Measurements from ENCODE around the gene MYO1B. TPM values are rescaled to one million over a fixed set of nuclear protein-coding genes. Genes with fewer than 3 reads are reported as not detected.

The MYO1B gene
- total RNA-seq, 2 experiments from 2014 or later, result 1.6 to 4.3 TPM

DNA sequence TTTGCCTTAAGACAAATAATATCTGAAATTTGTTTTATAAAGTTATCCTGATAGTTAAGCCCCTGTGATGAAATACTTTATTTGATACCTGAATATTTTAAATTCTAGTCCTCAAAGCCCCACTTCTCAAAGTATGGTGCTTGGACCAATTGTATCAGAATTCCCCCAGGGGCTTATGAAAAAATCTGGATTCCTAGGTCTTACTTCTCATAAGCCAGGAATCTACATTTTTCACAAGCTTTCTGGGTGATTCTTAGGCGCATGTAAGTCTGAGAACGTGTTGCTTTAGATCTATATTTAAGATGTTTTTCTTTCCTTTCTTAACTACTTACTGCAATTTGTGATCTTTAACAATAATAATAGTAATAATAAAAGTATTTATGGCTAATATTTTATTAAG is 53.1 kb downstream of the MYO1B start:
- CTCF ChIA-PET, result no interaction called here

GRCh38 chr2:191299010-191299409 is 53.8 kb downstream of the MYO1B start:
- no peak for DNase-seq
- Mint-ChIP-seq H3K4me3 (no peak overlapping the region), H3K4me1 (peaks cover 2% of the 10 kb centered on the region), H3K36me3 (no peaks in the 10 kb centered on the region), H3K27ac (no peak overlapping the region), H3K9me3 (ENCODE audit: low read depth) (no peaks in the 10 kb centered on the region), H3K27me3 (peaks cover 11% of the 10 kb centered on the region)
- CTCF ChIA-PET, result no interaction called here
- no peak for ATAC-seq

More for the DNA sequence above, 53.1 kb downstream of the MYO1B start:
- DNase-seq (no peak), ATAC-seq (no peak)
- H3K27me3 Mint-ChIP-seq, result peaks cover 11% of the 10 kb centered on the region
- no peaks in the 10 kb centered on the region for H3K9me3 Mint-ChIP-seq (ENCODE audit: low read depth)
- H3K27ac Mint-ChIP-seq, result no peak overlapping the region
- peaks cover 5% of the 10 kb centered on the region for H3K4me1 Mint-ChIP-seq
- H3K4me3 Mint-ChIP-seq, result no peak overlapping the region
- H3K36me3 Mint-ChIP-seq, result no peaks in the 10 kb centered on the region

GRCh38 chr2:191299866-191300265 is 54.7 kb downstream of the MYO1B start:
- Mint-ChIP-seq H3K27me3 (peaks cover 11% of the 10 kb centered on the region), H3K4me3 (no peak overlapping the region), H3K36me3 (no peaks in the 10 kb centered on the region), H3K4me1 (no peaks in the 10 kb centered on the region), H3K27ac (no peak overlapping the region), H3K9me3 (ENCODE audit: low read depth) (no peaks in the 10 kb centered on the region)
- DNase-seq, result no peak
- CTCF ChIA-PET, result no interaction called here
- no peak for ATAC-seq

GRCh38 chr2:191301971-191302370 is 56.8 kb downstream of the MYO1B start:
- no peaks in the 10 kb centered on the region for H3K9me3 Mint-ChIP-seq (ENCODE audit: low read depth)
- ATAC-seq (no peak), DNase-seq (no peak)
- H3K4me3 Mint-ChIP-seq, result no peak overlapping the region
- CTCF ChIA-PET, result no interaction called here
- H3K4me1 Mint-ChIP-seq, result no peaks in the 10 kb centered on the region
- H3K27ac Mint-ChIP-seq, result no peak overlapping the region
- H3K27me3 Mint-ChIP-seq, result peaks cover 11% of the 10 kb centered on the region
- H3K36me3 Mint-ChIP-seq, result no peaks in the 10 kb centered on the region

DNA sequence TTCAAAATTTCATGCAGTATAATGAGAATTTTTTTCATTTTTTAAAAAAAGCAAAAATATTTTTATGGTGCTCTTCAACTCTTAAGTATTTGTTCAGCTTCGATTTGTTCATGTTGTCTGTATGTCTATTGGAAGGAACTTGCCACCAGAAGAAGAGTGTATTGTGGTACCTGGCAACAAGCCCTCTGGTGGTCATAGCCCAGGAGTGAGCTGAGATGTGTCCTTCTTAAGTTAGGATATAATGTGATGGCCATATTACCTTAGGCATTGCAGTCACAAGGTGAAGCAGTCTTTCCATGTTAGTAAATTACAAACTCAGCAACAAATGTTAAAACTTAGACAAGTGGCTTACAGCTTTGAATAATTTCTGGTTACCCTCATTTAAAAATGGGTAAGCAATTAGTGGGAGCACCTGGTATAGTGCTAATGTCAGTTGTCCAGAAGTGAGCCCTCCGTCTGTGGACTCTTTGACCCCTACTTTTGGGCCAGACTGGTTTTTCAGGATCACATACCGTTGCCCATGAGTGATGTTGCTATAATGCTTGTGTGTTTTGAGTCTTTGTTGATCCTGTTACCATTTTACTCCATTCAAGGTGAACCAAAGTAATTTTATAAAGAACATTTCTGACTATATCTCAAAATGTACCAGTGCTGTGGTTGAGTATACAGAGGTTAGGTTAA is 57.4 kb downstream of the MYO1B start:
- Mint-ChIP-seq H3K36me3 (no peaks in the 10 kb centered on the region), H3K4me1 (no peaks in the 10 kb centered on the region), H3K4me3 (no peak overlapping the region), H3K9me3 (ENCODE audit: low read depth) (no peaks in the 10 kb centered on the region), H3K27me3 (peaks cover 8% of the 10 kb centered on the region), H3K27ac (no peak overlapping the region)
- ATAC-seq (no peak), DNase-seq (no peak)
- CTCF ChIA-PET, result interaction anchor here (1.1 to 1.2 kb wide), 2 partner anchors 14 to 27 kb away, joined by 3 to 4 read pairs; no protein-coding TSS in a partner anchor

DNA sequence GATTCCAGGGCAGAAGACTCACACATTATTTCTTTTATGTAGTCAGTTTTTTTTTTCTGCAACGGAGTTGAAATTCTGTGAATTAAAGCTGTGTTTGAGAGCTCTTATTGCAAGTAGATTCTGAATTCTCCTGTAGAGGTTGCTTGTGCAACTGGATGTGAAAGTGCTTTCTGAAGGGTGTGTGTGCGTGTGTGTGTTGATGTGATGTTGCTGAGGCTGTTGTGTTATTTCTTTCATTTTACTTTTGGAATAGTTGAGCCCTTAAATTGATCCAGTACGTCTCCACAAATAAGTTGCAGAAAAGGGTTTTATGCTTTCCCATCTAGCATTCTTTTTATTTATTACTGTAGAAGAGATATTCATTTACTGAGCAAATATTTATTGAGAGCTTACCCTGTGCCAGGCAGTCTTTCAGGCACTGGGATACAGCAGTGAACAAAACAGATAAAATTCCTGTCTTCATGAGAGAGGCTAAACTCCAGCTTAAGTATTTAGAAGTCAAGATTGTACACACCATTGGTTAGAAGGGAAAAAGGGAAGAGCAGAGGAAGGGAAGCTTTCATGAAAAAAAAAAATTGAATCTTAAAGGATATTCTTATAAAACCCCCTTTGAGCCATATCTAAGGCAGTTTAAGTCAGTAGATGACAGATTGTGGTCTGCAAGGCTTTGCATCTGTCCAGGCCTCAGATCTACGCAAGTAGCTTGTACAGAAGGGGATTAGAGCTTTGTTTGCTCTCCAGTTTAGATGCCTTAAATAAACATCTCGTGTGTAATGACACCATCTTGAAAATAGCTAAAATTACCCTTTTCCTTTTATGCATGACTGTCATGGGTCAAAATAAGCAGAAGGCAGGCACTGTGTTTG is 58.2 kb downstream of the MYO1B start:
- Mint-ChIP-seq H3K36me3 (no peaks in the 10 kb centered on the region), H3K9me3 (ENCODE audit: low read depth) (no peaks in the 10 kb centered on the region)
- no peak for DNase-seq

DNA sequence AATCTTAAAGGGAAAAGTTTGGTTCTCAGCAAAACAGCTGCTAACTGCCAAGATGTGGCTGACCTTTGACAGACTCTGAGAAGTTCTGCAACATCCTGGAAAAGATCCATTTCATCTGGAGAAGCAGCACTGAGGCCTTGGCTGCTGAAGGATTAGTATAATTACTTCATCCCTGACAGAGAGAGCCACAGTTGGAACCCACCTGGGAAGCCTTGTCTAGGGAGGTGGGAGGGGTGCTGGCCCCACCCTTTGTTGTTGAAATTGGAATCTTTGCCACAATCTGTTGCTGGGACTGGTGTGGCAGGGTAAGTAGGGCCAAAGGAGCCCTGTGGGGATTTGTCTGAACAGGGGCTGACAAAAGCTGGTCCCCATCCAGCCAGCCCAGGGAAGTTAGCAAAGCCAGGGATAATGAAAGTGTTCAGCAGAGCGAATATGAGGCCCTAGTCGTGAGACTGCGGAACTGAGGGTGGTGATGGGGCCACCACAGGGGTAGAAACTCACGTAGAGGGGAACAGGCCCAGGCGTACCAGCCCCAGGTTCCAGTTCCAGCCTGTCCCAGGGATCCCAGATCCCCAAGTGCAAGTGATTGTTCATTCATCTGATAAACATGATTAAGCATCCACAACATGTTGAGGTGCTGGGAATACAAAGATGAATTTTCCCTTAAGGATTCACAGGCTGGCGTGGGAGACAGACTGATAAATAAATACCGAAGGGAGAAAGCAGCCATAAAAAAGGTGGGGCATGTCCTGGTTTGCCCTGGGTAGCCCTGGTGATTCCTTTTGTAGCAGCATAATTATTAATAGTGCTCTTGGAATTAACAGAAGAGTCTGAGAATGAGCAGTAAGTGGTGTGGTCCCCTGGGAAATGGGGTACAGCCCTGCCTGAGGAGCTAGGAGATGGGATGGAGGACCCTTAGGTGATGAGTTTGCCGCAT is 60.0 kb downstream of the MYO1B start:
- Mint-ChIP-seq H3K36me3 (no peaks in the 10 kb centered on the region), H3K4me3 (no peak overlapping the region)

More for the DNA sequence above, 58.2 kb downstream of the MYO1B start:
- Mint-ChIP-seq H3K27ac (no peak overlapping the region), H3K27me3 (peaks cover 7% of the 10 kb centered on the region), H3K4me3 (no peak overlapping the region), H3K4me1 (no peaks in the 10 kb centered on the region)
- CTCF ChIA-PET, result interaction anchor here (1.1 to 1.2 kb wide), 3 partner anchors 15 to 138 kb away, joined by 3 to 4 read pairs (median 3); no protein-coding TSS in a partner anchor
- ATAC-seq, result no peak

GRCh38 chr2:191308026-191308425 is 62.8 kb downstream of the MYO1B start:
- no peaks in the 10 kb centered on the region for H3K4me1 Mint-ChIP-seq
- H3K36me3 Mint-ChIP-seq, result no peaks in the 10 kb centered on the region
- CTCF ChIA-PET, result no interaction called here
- H3K4me3 Mint-ChIP-seq, result no peak overlapping the region
- no peaks in the 10 kb centered on the region for H3K27me3 Mint-ChIP-seq
- DNase-seq (no peak), ATAC-seq (no peak)
- no peak overlapping the region for H3K27ac Mint-ChIP-seq
- H3K9me3 Mint-ChIP-seq (ENCODE audit: low read depth), result no peaks in the 10 kb centered on the region

More for the DNA sequence above, 60.0 kb downstream of the MYO1B start:
- Mint-ChIP-seq H3K27ac (no peak overlapping the region), H3K9me3 (ENCODE audit: low read depth) (no peaks in the 10 kb centered on the region), H3K27me3 (peaks cover 7% of the 10 kb centered on the region), H3K4me1 (no peaks in the 10 kb centered on the region)
- no peak for DNase-seq
- no peak for ATAC-seq
- CTCF ChIA-PET, result no interaction called here

- DNase-seq (no peak), ATAC-seq (no peak)
- H3K4me1 Mint-ChIP-seq, result no peaks in the 10 kb centered on the region
- peaks cover 8% of the 10 kb centered on the region for H3K27me3 Mint-ChIP-seq
- CTCF ChIA-PET, result no interaction called here
- no peak overlapping the region for H3K27ac Mint-ChIP-seq
- no peaks in the 10 kb centered on the region for H3K36me3 Mint-ChIP-seq
- H3K9me3 Mint-ChIP-seq (ENCODE audit: low read depth), result no peaks in the 10 kb centered on the region
- H3K4me3 Mint-ChIP-seq, result no peak overlapping the region
Measured at GRCh38 chr2:191311156-191311555, 66.0 kb downstream of the MYO1B start.

GRCh38 chr2:191311627-191312026 is 66.4 kb downstream of the MYO1B start:
- CTCF ChIA-PET, result no interaction called here
- Mint-ChIP-seq H3K27ac (no peak overlapping the region), H3K27me3 (peaks cover 10% of the 10 kb centered on the region), H3K4me1 (no peaks in the 10 kb centered on the region), H3K36me3 (no peaks in the 10 kb centered on the region), H3K9me3 (ENCODE audit: low read depth) (no peaks in the 10 kb centered on the region), H3K4me3 (no peak overlapping the region)
- no peak for ATAC-seq
- DNase-seq, result no peak

DNA sequence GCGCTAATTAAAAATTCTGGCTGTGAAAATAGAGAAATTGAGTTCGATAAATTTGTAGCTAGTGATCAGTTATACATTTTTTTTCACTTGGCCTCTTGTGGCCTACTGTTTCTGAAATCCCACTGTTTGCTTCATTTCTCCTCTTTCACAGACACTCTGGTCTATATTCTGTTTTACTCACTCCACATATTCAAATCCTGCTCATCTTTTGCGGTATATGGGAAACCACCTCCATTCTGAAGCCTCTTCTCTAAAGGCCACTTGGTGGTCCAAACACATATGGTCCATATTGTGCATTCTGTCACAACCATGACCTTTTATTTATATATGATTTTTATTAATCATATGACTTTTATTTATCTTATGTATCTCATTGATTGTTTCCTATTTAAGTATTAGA is 67.0 kb downstream of the MYO1B start:
- Mint-ChIP-seq H3K27me3 (peaks cover 13% of the 10 kb centered on the region), H3K36me3 (no peaks in the 10 kb centered on the region), H3K27ac (no peak overlapping the region), H3K4me3 (no peak overlapping the region), H3K4me1 (no peaks in the 10 kb centered on the region), H3K9me3 (ENCODE audit: low read depth) (no peaks in the 10 kb centered on the region)
- DNase-seq (no peak), ATAC-seq (no peak)
- CTCF ChIA-PET, result no interaction called here

GRCh38 chr2:191312662-191313061 is 67.5 kb downstream of the MYO1B start:
- H3K4me3 Mint-ChIP-seq, result no peak overlapping the region
- H3K27ac Mint-ChIP-seq, result no peak overlapping the region
- peaks cover 13% of the 10 kb centered on the region for H3K27me3 Mint-ChIP-seq
- no peaks in the 10 kb centered on the region for H3K36me3 Mint-ChIP-seq
- no peak for DNase-seq
- H3K9me3 Mint-ChIP-seq (ENCODE audit: low read depth), result no peaks in the 10 kb centered on the region
- H3K4me1 Mint-ChIP-seq, result no peaks in the 10 kb centered on the region
- ATAC-seq, result no peak
- CTCF ChIA-PET, result no interaction called here

DNA sequence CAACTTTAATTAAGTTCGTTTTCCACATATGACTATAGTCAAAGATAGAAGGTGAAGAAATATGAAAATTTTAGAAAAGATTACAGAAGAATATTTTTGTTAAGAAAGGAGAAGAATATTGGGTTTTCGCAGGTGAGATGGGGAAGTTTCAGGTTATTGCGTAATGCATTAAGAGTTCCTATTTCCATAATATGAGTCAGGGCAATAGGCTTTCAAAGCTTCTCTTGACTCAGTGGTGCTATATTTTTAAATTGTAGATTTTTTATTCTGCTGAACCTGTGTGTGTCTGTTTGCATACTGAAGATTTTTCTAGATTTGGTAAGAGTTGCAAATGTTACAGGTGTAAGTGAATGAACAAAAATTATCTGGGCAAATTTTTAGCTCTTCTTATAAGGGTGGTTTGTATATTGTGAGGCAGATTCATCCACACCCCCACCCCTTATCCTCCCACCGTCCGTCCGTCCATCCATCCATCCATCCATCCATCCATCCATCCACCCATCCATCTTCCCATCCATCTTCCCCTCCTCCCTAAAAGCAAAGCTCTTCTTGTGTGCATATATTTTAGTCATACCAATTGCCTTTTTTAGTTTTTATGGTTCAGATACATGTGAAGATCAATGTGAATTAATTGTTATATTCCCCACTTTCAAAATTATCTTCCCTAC is 69.6 kb downstream of the MYO1B start:
- Mint-ChIP-seq H3K36me3 (no peaks in the 10 kb centered on the region), H3K4me3 (no peak overlapping the region), H3K27me3 (peaks cover 17% of the 10 kb centered on the region), H3K9me3 (ENCODE audit: low read depth) (no peaks in the 10 kb centered on the region), H3K27ac (no peak overlapping the region), H3K4me1 (no peaks in the 10 kb centered on the region)
- ATAC-seq (no peak), DNase-seq (no peak)
- CTCF ChIA-PET, result no interaction called here

All from activated CD8-positive, alpha-beta memory T cell treated with anti-CD3 and anti-CD28 coated beads, Interleukin-2, amount 10 ng/mL, durations not matched to agents 7 days and 5 days (primary cell).